NT2/D1 (cell line): ENCODE results near the gene TSPOAP1.

Source experiments
- SUZ12 ChIP-seq: IDR thresholded peaks from 2 replicates; pipeline ENCODE4 v1.6.1; 2011; ENCODE audit not compliant: insufficient read length, insufficient read depth; ENCODE audit errors: extremely low read depth
- YY1 ChIP-seq: IDR thresholded peaks from 2 replicates; pipeline ENCODE4 v1.6.1; 2011; ENCODE audit not compliant: insufficient read length, insufficient read depth
- ZNF274 ChIP-seq: IDR thresholded peaks from 2 replicates; pipeline ENCODE4 v1.6.1; 2011; ENCODE audit warnings: mild to moderate bottlenecking, low read depth, low read length

GRCh38 chr17:58376472-58377000, 47.9 kb upstream of the TSPOAP1 start:
- TF ChIP-seq ZNF274: no peak
- TF ChIP-seq YY1: no peak
- TF ChIP-seq SUZ12: no peak
